WI38 (cell line): ENCODE results near the gene MCM9.
A peak's percentile ranks its signal among the peaks of the same experiment; 100 is the strongest.

Experiments
- H3K4me3 ChIP-seq: 2 replicates; pipeline ENCODE4 v1.5.1; 2011; ENCODE audit warnings: low read depth, mild to moderate bottlenecking, control low read depth, low read length
- TF ChIP-seq, protein P1 (sequence below): IDR thresholded peaks from 2 replicates; pipeline ENCODE4 v1.5.1; 2012; ENCODE audit warnings: low read depth, mild to moderate bottlenecking, control low read depth, low read length

The MCM9 gene

DNA sequence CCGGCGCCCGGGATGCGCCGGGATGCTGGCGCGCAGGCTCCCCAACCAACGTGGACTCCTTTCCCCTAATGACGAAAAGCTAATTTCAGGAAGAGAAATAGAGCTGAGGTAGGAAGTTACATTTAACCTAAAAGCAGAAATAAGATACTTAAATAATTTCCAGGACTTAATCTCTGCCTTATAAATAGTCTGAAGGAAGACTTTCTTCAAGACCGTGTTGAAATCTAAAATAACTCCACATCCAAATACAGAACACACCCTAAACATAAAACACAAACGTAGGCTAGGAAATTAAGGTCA is 39.7 kb downstream of the MCM9 start:
- TF ChIP-seq, protein P1, sequence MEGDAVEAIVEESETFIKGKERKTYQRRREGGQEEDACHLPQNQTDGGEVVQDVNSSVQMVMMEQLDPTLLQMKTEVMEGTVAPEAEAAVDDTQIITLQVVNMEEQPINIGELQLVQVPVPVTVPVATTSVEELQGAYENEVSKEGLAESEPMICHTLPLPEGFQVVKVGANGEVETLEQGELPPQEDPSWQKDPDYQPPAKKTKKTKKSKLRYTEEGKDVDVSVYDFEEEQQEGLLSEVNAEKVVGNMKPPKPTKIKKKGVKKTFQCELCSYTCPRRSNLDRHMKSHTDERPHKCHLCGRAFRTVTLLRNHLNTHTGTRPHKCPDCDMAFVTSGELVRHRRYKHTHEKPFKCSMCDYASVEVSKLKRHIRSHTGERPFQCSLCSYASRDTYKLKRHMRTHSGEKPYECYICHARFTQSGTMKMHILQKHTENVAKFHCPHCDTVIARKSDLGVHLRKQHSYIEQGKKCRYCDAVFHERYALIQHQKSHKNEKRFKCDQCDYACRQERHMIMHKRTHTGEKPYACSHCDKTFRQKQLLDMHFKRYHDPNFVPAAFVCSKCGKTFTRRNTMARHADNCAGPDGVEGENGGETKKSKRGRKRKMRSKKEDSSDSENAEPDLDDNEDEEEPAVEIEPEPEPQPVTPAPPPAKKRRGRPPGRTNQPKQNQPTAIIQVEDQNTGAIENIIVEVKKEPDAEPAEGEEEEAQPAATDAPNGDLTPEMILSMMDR: no peak
- H3K4me3 ChIP-seq: peak overlapping the region; percentile 89

- peak overlapping the region; percentile 89 for H3K4me3 ChIP-seq
- TF ChIP-seq, protein P1: no peak
These were observed 40.3 kb downstream of the MCM9 start for GRCh38 chr6:118894425-118895260.

DNA sequence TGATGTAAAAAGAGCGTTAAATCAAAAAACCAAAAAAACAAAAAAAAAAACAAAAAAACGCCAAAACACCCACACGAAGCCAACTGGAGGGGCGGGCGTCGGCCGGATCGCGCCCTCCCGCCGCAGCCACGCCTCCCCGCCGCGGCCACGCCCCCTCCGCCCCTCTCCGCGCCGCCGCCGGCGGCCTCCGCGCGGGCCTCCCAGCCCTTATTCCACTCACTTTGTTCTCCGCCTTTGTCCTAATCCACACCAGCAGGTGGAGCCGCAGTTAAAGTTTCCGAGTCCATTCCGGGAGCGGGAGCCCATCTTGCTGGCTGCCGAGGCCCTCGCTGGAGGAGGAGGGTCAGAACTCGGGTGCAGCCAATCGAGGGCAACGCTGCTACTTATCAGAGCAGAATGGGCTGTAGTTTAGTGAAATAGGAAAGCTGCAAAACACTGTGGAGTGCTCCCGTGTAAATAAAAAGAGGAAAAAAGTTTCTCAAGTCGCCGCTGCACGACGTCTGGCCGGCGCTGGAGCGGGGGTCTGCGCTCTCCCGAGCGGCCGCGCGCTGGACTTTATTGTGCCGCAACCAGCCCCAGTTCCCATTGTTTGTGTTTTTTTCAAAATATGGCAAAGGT is 41.0 kb downstream of the MCM9 start, which contains the start of gene ASF1A:
Gene ASF1A (plus strand): TSS at position 346 of the 618 bp plus-strand sequence. CDS start 262 bp downstream, at position 608.
- TF ChIP-seq, protein P1: peak; percentile 29; the same call in 1 of the 2 replicates
- peak within 1 kb of the TSS; percentile 89 for H3K4me3 ChIP-seq

- H3K4me3 ChIP-seq: peak overlapping the region; percentile 74
- TF ChIP-seq, protein P1: no peak
These were observed 41.7 kb downstream of the MCM9 start for GRCh38 chr6:118893064-118893806.

- H3K4me3 ChIP-seq: peak overlapping the region; percentile 74
- TF ChIP-seq, protein P1: no peak
These were observed 42.5 kb downstream of the MCM9 start for GRCh38 chr6:118892355-118892991.

- TF ChIP-seq, protein P1: no peak
- H3K4me3 ChIP-seq: no peak overlapping the region
These were observed 43.8 kb downstream of the MCM9 start for GRCh38 chr6:118890997-118891790.
